Tibial nerve (tissue), 4 donors: ENCODE measurements around the gene RAB17. TPM values are rescaled to one million over a fixed set of nuclear protein-coding genes. Genes with fewer than 3 reads are reported as not detected.

ENCODE experiments used
- DNase-seq, 2 donors: peaks; one replicate each; pipeline ENCODE4 v3.0.0-alpha.2; 2019; ENCODE audit warnings: low spot score in 2 of 2
- H3K27ac ChIP-seq, 4 donors: fragments of 200-600 bp; sonication (generic) in 3 of 4; one replicate each; pipeline ENCODE4 v1.5.1; 2017 to 2019; ENCODE audit warnings: mild to moderate bottlenecking in 1 of 4
- H3K27me3 ChIP-seq, 2 donors: fragments of 200-600 bp; sonication (generic) in 1 of 2; one replicate each; pipeline versions ENCODE4 v1.5.1 to v1.6.0; 2017 to 2019
- H3K36me3 ChIP-seq, 3 donors: fragments of 200-600 bp; sonication (generic); one replicate each; pipeline ENCODE4 v1.5.1; 2018 to 2019
- H3K4me1 ChIP-seq, 4 donors: fragments of 200-600 bp; sonication (generic) in 3 of 4; one replicate each; pipeline ENCODE4 v1.5.1; 2017 to 2019
- H3K4me3 ChIP-seq, 4 donors: fragments of 200-600 bp; sonication (generic) in 3 of 4; one replicate each; pipeline ENCODE4 v1.5.1; 2017 to 2019; ENCODE audit warnings: mild to moderate bottlenecking in 1 of 4, moderate library complexity in 1 of 4
- H3K9me3 ChIP-seq, 4 donors: fragments of 200-600 bp; sonication (generic) in 3 of 4; one replicate each; pipeline ENCODE4 v1.5.1; 2017 to 2019
- EP300 ChIP-seq, 2 donors: sonication (generic); formaldehyde crosslinking; IDR thresholded peaks; one replicate each; pipeline ENCODE4 v1.6.1; 2017; ENCODE audit warnings: antibody characterized with exemption in 2 of 2, mild to moderate bottlenecking in 1 of 2
- POLR2A ChIP-seq, 2 donors: fragments of 450-650 bp; IDR thresholded peaks; one replicate each; pipeline ENCODE4 v1.6.1; 2017; ENCODE audit warnings: antibody characterized with exemption in 2 of 2, mild to moderate bottlenecking in 2 of 2, moderate library complexity in 2 of 2
- WGBS, 2 donors: methylation state at CpG; one replicate each; pipeline ENCODE4 v1.1.5; 2018; 5-methylcytosine and 5-hydroxymethylcytosine counted together
- total RNA-seq, 4 donors: library from RNA; depleted of rRNA; stranded (reverse); fragments of >200 nt; gene quantifications; one replicate each; pipeline ENCODE4 v1.1.0, GENCODE V29; 2016
- TF ChIP-seq, protein P1 (sequence below), 5 experiments: fragments of 200-600 bp in 3 of 5; fragments of 450-650 bp in 2 of 5; sonication (generic) in 3 of 5; IDR thresholded peaks; one replicate each; pipeline ENCODE4 v1.5.1; 2016 to 2019; ENCODE audit warnings: antibody characterized with exemption in 5 of 5, mild to moderate bottlenecking in 3 of 5, moderate library complexity in 2 of 5

Gene RAB17
- total RNA-seq, 4 donors from 2014 or later, result 0.63 to 2.1 TPM; not detected in 2

DNA sequence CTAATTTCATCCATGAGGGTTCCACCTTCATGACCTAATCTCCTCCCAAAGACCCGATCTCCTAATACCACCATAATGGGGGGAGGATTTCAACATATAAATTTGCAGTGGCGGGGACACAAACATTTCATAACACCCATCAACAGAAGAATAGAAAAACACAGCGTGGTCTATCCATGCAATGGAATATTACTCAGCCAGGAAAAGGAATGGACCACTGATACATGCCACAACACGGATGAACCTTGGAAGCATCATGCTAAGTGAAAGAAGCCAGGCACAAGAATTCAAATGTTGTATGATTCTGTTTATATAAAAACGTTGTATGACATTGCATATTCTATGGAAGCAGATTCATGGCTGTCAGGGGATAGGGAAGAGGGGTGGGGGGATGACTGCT lies 21.5 kb downstream of the RAB17 start:
- Histone ChIP-seq H3K4me3 (no peak overlapping the region), H3K27me3 (peaks cover 0 to 9% of the 10 kb centered on the region in 2 donors), H3K27ac (no peak overlapping the region), H3K9me3 (no peaks in the 10 kb centered on the region), H3K4me1 (peaks cover 0 to 11% (median 0%) of the 10 kb centered on the region in 4 donors), H3K36me3 (no peaks in the 10 kb centered on the region)
- TF ChIP-seq EP300 (IDR thresholded peaks at IDR 0.05), result no peak
- TF ChIP-seq POLR2A (IDR thresholded peaks at IDR 0.05), result no peak
- TF ChIP-seq, protein P1, sequence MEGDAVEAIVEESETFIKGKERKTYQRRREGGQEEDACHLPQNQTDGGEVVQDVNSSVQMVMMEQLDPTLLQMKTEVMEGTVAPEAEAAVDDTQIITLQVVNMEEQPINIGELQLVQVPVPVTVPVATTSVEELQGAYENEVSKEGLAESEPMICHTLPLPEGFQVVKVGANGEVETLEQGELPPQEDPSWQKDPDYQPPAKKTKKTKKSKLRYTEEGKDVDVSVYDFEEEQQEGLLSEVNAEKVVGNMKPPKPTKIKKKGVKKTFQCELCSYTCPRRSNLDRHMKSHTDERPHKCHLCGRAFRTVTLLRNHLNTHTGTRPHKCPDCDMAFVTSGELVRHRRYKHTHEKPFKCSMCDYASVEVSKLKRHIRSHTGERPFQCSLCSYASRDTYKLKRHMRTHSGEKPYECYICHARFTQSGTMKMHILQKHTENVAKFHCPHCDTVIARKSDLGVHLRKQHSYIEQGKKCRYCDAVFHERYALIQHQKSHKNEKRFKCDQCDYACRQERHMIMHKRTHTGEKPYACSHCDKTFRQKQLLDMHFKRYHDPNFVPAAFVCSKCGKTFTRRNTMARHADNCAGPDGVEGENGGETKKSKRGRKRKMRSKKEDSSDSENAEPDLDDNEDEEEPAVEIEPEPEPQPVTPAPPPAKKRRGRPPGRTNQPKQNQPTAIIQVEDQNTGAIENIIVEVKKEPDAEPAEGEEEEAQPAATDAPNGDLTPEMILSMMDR (IDR thresholded peaks at IDR 0.05), result no peak
- no peak for DNase-seq
- WGBS, 2 donors, result 92 to 95% methylated on average over 5 of the region's 5 CpGs

DNA sequence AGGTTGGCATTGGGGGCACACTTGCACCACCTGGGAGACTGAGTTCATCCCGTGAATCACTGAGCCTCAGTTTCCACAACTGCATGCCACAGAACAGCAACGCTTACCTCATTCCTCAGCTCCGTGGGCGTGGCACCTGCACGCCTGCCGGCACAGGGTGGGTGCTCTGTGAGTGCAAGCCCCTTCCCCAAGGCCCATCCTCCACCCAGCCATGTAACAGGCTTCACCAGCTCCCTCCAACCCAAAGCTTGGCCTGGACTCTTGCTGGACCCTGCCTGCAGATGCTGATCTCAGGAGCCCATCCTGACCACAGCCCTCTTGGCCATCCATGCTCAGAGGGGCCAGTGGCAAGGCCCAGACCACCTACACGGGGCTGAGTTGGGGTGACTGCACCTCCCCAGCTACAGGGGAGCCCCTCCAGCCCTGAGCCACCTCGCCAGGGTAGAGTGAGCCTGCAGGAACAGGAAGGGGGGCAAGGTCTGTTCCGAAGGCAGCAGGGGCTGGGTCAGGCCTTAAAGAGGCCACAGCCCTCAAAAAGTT lies 22.3 kb downstream of the RAB17 start:
- no peak for DNase-seq
- H3K36me3 ChIP-seq, result no peaks in the 10 kb centered on the region
- no peak overlapping the region for H3K4me3 ChIP-seq
- H3K27ac ChIP-seq, result no peak overlapping the region
- peaks cover 0 to 18% of the 10 kb centered on the region in 2 donors for H3K27me3 ChIP-seq
- H3K4me1 ChIP-seq, result peaks cover 0 to 11% (median 0%) of the 10 kb centered on the region in 4 donors
- H3K9me3 ChIP-seq, result no peaks in the 10 kb centered on the region
- WGBS, 2 donors, result 71 to 85% methylated on average over 8 to 9 of the region's 9 CpGs
- no peak for TF ChIP-seq POLR2A (IDR thresholded peaks at IDR 0.05)
- TF ChIP-seq EP300 (IDR thresholded peaks at IDR 0.05), result no peak
- TF ChIP-seq, protein P1 (IDR thresholded peaks at IDR 0.05), result no peak

DNA sequence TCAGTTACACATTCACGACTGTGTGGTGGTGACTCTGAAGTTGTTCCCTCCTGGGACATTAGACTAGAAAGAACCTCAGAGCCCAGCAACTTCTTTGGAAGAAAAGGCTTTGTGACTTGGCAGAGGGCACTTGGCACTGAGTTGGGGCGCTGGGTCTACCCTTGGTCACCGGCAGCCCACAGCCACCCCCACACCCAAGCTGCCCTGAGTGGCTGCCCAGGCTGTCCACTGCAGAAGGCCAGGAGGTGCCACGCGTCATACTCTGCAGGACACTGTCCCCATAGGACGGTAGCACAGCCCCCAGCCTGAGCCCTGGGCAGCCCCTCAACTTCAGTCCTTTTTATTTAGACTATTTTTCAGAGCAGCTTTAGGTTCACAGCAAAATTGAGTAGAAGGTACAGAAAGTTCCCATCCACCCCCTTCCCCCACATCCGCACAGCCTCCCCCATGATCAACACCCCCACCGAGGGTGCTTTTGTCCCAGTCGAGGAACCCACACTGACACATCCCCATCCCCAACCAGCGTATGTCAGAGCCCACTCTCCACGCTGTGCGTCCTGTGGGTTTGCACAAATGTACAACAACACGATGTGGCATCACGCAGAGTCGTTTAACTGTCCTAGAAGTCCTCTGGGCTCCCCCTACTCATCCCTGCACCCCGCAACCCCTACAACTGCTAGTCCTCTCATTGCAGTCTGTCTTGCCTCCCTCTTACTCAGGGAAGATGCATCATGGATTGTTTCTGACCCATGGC lies 23.1 kb downstream of the RAB17 start:
- Histone ChIP-seq H3K9me3 (no peaks in the 10 kb centered on the region), H3K4me3 (no peak overlapping the region), H3K4me1 (peaks cover 0 to 9% (median 0%) of the 10 kb centered on the region in 4 donors), H3K27ac (no peak overlapping the region), H3K36me3 (no peaks in the 10 kb centered on the region), H3K27me3 (peaks cover 0 to 19% of the 10 kb centered on the region in 2 donors)
- no peak for DNase-seq
- TF ChIP-seq, protein P1 (IDR thresholded peaks at IDR 0.05), result no peak
- no peak for TF ChIP-seq POLR2A (IDR thresholded peaks at IDR 0.05)
- no peak for TF ChIP-seq EP300 (IDR thresholded peaks at IDR 0.05)
- 83 to 84% methylated on average over 16 of the region's 16 CpGs for WGBS, 2 donors

DNA sequence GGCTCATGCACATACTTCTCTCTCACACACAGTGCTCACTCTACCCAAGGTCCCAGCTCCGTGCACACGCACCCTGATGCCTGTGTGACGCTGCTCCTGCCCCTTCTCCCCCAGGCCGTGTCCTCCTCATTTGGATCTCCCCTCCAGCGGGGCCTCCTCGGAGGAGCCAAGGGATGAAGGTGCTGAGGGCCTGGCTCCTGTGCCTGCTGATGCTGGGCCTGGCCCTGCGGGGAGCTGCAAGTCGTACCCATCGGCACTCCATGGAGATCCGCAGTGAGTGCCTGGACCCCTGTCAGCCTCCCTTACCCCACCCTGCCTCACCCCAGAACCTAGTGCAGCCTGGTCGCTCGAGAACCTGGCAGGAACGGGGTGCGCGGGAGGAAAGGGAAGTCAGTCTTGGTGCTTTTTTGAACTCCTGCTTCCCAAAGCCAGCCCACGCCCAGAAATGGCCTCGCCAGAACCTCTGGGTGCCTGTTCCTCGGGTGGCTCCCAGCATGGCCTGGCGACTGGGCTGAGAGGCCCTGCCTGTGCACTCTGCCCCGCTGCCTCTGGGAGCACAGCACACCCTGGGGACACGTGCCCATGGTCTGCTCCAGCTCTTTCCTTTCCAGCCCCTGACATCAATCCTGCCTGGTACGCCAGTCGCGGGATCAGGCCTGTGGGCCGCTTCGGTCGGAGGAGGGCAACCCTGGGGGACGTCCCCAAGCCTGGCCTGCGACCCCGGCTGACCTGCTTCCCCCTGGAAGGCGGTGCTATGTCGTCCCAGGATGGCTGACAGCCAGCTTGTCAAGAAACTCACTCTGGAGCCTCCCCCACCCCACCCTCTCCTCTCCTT lies 23.9 kb downstream of the RAB17 start, which contains the start of gene PRLH:
Gene PRLH, plus strand, starts transcription at position 174 of the 835 bp plus-strand sequence. Its CDS starts 0 bp downstream, at position 174.
- DNase-seq, result no peak
- TF ChIP-seq EP300 (IDR thresholded peaks at IDR 0.05) (no peak), POLR2A (IDR thresholded peaks at IDR 0.05) (no peak)
- TF ChIP-seq, protein P1 (IDR thresholded peaks at IDR 0.05), result no peak
- H3K4me1 ChIP-seq, result peaks cover 0 to under 1% (median 0%) of the 10 kb centered on the region in 4 donors
- H3K27me3 ChIP-seq, result peaks cover 0 to 19% of the 10 kb centered on the region in 2 donors
- WGBS, 2 donors, result 65 to 67% methylated on average over 30 to 32 of the region's 32 CpGs
- no peak within 1 kb of the TSS for H3K4me3 ChIP-seq
- no peaks in the 10 kb centered on the region for H3K36me3 ChIP-seq
- no peaks in the 10 kb centered on the region for H3K9me3 ChIP-seq
- H3K27ac ChIP-seq, result no peak within 1 kb of the TSS
